ENCODE measurements around the gene FBXL17. TPM values are rescaled to one million over a fixed set of nuclear protein-coding genes. Genes with fewer than 3 reads are reported as not detected.

FBXL17 gene
- total RNA-seq, 1 experiment from 2014 or later, result 5.3 TPM

DNA sequence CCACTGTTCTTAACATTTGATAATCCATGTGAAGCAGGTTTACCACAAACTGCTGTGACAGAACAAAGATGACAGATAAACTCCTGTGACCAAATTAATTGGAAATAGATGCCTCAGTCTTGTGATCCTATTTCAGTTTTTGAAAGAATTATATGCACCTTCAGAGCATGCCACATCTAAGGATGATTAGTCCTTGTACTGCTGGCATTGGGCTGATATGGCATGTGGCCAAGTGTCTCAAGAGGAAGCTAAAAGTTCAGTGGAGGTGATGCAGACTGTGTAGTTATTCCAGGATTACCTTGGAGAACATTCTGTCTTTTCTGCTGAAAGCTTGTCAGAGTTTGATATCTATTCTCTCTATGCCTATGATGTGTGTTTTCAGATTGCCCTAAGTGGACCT lies 396.8 kb downstream of the FBXL17 start:
- no peak overlapping the region for H2AK5ac ChIP-seq (ENCODE audit: insufficient read length, low read length)
- no peak overlapping the region for H3K27ac Mint-ChIP-seq
- DNase-seq, result no peak
- no peaks in the 10 kb centered on the region for H3K79me1 ChIP-seq (ENCODE audit: insufficient read depth, low read depth, low read length, poor library complexity, severe bottlenecking)
- H3K18ac ChIP-seq (ENCODE audit: insufficient read length, low read depth, low read length), result no peak overlapping the region
- no peaks in the 10 kb centered on the region for H3K36me3 Mint-ChIP-seq (ENCODE audit: insufficient read depth in 1 of 3, low read depth in 3 of 3)
- no peaks in the 10 kb centered on the region for H3K27me3 Mint-ChIP-seq (ENCODE audit: low read depth)
- H3K27me3 ChIP-seq (ENCODE audit: insufficient read depth, low read length), result no peaks in the 10 kb centered on the region
- no peaks in the 10 kb centered on the region for H3K79me2 ChIP-seq (ENCODE audit: insufficient read depth, low read length)
- H3K9me3 ChIP-seq (ENCODE audit: control insufficient read depth, low read depth, low read length), result no peaks in the 10 kb centered on the region
- H2AFZ ChIP-seq (ENCODE audit: low read length), result no peak overlapping the region
- H3K4me1 ChIP-seq (ENCODE audit: insufficient read depth, low read length), result no peaks in the 10 kb centered on the region
- no peak overlapping the region for H3K4me3 Mint-ChIP-seq
- H3K23me2 ChIP-seq (ENCODE audit: insufficient read length, low read depth, low read length, poor library complexity, severe bottlenecking), result no peaks in the 10 kb centered on the region
- H2BK5ac ChIP-seq (ENCODE audit: insufficient read length, low read length), result no peak overlapping the region
- H2BK12ac ChIP-seq (ENCODE audit: insufficient read length, low read depth, low read length), result no peak overlapping the region
- no peak overlapping the region for H2BK120ac ChIP-seq (ENCODE audit: low read depth, low read length, poor library complexity, severe bottlenecking)
- H4K91ac ChIP-seq (ENCODE audit: insufficient read length, low read depth, low read length), result no peak overlapping the region
- no peak overlapping the region for H4K5ac ChIP-seq (ENCODE audit: insufficient read length, low read depth, low read length)
- H2BK20ac ChIP-seq (ENCODE audit: low read depth, low read length, poor library complexity, severe bottlenecking), result no peak overlapping the region
- TF ChIP-seq, protein P1, sequence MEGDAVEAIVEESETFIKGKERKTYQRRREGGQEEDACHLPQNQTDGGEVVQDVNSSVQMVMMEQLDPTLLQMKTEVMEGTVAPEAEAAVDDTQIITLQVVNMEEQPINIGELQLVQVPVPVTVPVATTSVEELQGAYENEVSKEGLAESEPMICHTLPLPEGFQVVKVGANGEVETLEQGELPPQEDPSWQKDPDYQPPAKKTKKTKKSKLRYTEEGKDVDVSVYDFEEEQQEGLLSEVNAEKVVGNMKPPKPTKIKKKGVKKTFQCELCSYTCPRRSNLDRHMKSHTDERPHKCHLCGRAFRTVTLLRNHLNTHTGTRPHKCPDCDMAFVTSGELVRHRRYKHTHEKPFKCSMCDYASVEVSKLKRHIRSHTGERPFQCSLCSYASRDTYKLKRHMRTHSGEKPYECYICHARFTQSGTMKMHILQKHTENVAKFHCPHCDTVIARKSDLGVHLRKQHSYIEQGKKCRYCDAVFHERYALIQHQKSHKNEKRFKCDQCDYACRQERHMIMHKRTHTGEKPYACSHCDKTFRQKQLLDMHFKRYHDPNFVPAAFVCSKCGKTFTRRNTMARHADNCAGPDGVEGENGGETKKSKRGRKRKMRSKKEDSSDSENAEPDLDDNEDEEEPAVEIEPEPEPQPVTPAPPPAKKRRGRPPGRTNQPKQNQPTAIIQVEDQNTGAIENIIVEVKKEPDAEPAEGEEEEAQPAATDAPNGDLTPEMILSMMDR (conservative IDR thresholded peaks at IDR 0.05), result no peak
- H3T11ph ChIP-seq (ENCODE audit: low read length), result no peak overlapping the region
- H3K9ac ChIP-seq (ENCODE audit: extremely low read depth, insufficient read length, low read length), result no peak overlapping the region
- no peak overlapping the region for H3K56ac ChIP-seq (ENCODE audit: insufficient read length, low read depth, low read length)
- no peaks in the 10 kb centered on the region for H4K20me1 ChIP-seq (ENCODE audit: control insufficient read depth, insufficient read depth, insufficient read length)
- H3K27ac ChIP-seq (ENCODE audit: insufficient read length, low read depth, low read length), result no peak overlapping the region
- H4K8ac ChIP-seq (replicated peaks; ENCODE audit: insufficient read length, low read depth, low read length), result no peak overlapping the region
- peaks cover 4 to 8% of the 10 kb centered on the region in 2 experiments; a peak in 3 of 4 replicates for H3K4me1 Mint-ChIP-seq
- H2BK15ac ChIP-seq (ENCODE audit: low read depth, low read length), result no peak overlapping the region
- no peak overlapping the region for H3K14ac ChIP-seq (ENCODE audit: insufficient read depth, low read length)
- no peaks in the 10 kb centered on the region for H3K9me3 Mint-ChIP-seq
- H3K4ac ChIP-seq (ENCODE audit: low read depth, low read length), result no peak overlapping the region
- no peak overlapping the region for H3K4me2 ChIP-seq (ENCODE audit: insufficient read depth, insufficient read length, low read length)
- no peak overlapping the region for H3K23ac ChIP-seq (ENCODE audit: insufficient read length, low read depth, low read length)
